ENCODE results near the gene TTLL1.
A peak's percentile ranks its signal among the peaks of the same experiment; 100 is the strongest.
"Not testable (repeated sequence)": the region's sequence is repeated elsewhere in the genome, so short reads cannot be mapped to it uniquely, and the experiment has no call there.

The TTLL1 gene

DNA sequence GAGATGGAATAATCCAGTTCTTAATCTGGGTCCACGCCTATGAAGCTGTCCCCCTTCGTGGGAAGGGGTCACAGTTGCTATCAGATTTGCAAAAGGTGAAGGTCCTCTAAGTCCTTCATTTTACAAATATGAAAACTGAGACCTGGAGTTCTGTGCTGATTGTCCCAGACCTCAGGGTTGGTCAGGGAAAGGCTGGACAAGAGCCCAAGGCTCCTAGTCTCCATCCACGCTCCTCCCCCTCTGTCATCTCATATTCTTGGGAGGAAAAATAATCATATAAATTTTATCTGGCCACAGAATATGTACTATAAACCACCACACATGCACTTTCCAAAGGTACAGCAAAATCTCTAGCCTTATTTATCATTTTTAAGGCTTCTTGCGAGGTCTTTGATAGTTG is 79.7 kb downstream of the TTLL1 start:
- no peak for DNase-seq

DNA sequence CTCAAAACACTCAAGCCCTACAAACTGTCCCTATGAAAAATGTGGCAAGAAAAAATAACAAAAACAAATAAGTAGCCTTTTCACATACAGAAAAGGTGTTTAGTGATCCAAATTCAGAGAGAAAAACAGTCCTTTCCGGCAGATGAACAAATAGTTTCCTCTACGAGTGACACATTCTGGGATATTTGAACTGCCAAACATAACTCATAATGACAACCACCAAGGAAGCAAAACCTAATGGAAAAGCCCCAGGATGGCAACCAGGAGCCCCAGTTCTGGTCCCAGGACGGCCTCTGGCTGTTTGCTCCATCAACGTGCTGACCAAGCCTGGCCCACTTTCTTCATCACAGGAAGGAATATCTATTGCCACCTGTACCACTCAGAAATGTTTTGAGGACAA is 80.3 kb downstream of the TTLL1 start:
- no peak for DNase-seq

DNA sequence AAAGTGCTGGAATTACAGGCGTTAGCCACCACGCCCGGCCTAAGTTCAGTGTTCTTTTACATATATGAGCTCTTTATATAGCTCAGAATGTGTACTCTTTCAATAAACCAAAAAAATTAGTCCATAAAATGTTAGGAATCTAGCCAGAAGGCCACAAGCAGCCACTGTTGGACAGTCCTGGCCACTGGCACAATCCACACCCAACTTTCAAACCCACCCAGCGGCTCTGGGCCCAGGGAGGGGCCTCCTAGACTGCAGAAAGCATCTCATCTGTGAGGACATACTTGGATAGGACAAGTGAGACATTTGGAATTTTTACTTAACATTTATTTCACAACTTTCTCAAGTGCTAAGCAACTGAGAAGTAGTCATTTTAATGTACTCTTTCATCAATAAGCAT is 80.7 kb downstream of the TTLL1 start:
- DNase-seq: no peak

DNA sequence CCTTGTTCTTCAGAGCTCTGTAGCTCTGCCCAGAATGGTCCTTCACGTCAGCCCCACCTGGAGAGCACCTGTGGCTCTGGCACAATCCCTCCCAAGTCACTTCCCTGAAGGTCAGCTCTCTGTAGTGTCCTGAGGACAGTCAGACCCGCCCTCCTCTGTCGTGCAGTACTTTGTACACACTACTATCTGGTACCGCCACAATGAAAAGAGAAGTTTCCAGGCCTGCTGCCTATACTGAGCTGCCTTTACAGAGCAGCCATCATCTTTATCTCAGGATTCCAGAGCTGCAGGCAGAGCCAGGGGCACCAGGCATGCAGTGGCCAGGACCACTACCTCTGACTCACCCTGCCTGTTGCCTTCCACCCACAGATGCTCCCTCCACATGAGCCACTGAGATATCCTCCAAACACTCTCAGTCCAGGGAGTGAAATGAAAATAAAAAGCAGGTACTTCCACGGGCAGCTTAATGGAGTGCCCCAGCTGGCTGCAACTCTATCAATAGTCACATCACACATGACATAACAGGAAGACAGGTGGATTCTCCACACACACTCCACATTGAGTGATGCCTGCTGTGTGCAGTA is 81.6 kb downstream of the TTLL1 start:
- no peak for DNase-seq

DNA sequence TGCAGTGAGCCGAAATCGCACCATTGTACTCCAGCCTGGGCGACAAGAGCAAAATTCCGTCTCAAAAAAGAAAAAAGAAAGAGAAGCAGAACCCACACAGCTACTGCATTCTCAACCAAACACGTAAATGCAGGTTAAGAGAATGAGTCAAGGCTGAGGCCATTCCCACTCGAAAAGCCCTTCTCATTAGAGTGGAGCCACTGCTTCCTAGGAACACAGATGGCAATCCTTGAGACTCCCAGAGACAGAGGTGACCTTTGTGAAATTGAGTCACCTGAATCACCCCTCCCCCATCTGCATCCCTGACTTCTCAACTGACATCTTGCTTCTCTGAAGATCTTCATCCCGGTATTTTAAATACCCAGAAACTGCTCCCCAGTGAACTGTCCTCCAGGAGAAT is 82.4 kb downstream of the TTLL1 start:
- DNase-seq: no peak

DNA sequence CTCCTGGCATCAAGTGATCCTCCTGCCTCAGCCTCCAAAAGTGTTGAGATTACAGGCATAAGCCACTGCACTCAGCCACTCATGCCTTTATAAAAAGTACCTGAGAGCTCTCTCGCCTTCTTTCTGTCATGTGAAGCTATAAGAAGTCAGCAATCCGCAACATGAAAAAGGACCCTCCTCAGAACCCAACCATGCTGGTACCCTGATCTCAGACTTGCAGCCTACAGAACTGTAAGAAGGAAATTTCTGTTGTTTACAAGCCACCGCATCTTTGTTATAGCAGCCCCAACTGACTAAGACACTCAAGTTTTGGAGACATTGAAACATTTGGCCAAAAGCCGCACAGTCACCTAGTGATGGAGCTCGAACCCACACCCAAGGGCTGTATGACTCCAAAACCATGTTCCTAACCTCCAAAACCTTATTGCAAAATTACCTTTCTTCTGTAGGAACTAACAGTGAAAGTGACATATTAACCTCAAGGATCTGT is 83.1 kb downstream of the TTLL1 start:
- DNase-seq: no peak

DNA sequence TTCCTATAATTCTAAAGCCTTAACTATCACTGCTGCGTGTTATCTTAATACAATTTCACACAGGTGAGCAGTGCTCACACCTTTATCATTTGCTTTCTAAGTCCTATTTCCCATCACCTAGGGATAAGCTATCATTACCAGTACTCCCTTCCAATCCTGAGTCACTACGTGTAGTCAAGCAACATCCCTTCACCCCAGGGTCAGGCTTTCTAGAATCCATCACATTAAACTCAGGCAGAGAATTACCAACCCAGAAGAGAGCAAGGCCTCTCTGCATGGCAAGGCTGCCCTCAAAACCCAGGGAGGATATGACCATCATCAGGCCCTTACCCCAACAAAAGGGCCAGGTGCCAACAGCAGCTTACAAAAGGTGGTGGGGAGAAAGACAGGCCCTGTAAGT is 84.1 kb downstream of the TTLL1 start:
- DNase-seq: no peak

DNA sequence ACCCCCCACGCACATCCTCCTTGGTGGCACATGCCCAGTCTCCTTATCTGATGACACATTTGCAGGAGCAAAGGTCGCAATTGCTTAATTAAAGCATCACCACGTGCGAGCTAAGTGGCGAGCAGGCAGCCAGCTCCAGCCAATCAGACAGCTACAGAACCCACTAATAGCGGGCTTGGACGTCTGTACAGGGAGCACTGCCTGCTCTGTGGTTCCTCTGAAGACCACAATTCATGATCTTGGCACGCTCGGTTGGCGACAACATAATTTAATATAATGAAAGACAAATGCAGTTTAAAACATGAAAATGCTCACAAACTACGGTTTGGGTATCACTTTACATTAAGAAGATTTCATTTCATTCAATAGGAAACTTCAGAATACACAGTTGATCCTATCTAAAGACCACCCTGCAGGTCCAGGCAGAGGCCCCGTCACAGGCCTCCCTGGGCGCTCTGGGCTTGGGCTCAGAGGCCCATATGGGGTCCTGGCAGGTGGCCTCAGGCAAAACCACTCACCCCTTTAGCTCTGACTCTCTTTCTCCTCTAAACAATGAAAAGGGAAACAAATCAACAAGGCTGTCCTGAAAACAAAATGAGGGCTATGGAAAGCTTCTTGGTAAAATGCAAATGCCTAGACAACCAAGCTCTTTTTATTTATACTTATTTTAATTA is 84.7 kb downstream of the TTLL1 start:
- no peak for DNase-seq

DNA sequence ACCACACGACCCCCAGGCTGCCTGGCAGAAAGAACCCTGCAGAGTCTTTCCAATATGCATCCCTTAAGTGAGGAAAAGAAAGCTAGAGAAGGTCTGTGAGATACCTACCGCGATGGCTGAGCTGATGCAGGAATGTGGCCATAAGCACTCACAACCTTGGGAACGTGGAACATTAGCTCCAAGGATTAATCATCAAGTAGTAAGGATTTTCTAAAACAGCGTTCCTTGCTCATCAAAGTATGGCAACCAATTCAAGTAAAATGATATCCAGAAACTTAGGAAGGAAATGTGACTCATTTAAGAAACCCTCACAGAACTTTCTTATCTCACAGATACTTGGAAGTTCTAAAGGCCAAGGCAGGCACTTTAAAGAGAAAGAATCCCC is 87.0 kb downstream of the TTLL1 start:
- no peak for DNase-seq

DNA sequence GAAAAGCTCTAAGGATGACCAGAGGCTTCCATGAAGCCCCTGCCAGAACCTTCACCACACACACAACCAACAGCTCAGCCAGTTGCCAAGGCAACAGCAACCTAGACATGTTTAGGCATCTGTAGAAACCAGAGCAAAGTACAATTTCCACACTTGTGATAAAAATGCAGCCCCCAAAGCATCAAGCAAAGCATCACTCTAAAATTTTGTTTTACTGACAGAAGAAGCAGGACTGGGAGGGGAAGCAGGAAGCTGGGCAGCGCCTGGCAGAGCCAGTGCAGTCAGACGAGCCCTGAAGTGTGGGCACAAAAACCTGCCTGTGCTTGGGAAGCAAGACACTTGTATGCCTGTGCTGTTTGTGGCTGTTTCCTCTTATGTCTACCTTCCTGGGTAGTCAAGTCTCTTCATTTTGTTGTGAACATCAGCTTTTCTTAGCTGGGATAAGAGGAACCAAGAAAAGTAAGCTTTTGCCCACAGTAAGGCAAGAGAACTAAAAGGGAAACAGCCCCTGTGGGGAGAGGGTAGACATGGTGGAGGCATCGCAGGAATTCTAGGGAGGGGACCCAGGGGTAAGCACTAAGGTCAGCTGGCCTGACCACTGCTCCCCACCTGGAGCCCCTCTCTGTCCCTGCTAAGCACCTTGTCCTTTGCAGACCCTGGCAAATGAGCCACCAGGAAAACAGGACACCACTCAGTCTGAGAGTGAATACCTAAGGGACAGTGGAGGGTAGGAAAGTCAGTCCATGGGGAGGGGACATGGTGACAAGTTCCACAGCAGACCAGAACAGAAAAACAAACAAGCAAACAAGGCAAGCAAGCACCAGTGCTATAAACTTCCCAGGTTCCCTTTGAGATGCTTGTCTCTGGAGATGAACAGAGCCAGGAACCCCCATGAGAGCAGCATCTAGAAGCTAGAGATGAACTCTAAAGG is 87.7 kb downstream of the TTLL1 start:
- DNase-seq: no peak

DNA sequence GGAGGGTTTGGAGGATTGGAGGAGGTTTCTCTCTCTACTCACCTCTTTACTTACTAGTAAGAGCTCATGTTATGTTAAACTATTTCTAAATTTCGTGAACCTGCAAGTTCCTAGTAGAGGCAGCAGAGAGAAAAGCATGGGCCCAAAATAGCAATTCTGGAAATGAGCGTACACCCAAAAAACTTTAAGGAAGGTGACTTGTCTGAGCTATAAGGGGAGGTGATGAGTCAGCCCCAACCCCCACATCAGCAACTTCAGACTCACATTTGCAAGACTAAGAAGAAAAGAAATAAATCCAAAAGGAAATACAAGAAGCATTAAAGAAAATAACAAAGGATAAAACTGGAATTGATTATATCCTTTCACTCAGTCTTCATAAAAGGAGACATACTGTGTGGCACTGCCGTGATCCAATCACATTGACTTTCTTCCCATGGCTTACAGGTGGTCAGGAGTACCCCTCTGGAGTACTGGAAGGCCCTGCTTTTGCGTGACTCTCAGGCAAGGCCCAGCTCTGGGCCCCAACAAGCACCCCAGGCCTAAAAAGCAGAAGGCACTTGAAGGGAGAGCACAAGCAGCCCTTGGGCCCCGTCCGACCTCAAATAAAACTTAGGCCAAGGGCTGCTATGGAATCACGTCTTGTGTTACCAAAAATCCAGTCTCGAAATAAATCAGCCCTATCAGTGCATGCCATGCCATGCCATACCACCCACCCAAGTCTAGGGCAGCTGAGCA is 88.6 kb downstream of the TTLL1 start:
- no peak for DNase-seq

DNA sequence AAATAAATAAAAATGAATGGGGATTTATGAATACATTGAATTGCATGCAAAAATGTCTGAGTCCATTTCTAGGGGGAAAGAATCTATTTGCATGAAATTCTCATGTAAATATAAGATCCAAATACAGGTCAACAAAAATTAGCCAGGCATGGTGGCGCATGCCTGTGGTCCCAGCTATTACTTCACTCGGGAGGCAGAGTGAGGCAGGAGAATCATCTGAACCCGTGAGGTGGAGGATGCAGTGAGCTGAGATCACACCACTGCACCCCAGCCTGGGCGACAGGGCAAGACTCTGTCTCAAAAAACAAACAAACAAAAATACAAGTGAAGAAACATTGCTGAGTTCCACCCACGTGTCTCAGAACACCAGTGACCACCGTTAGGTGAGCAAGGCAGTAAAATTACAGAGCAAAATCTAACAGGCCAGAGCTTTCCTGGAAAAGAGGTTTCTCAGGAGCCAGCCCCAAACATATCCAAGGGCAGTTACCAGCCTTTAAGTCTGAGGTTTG is 91.6 kb downstream of the TTLL1 start:
- no peak for DNase-seq

DNA sequence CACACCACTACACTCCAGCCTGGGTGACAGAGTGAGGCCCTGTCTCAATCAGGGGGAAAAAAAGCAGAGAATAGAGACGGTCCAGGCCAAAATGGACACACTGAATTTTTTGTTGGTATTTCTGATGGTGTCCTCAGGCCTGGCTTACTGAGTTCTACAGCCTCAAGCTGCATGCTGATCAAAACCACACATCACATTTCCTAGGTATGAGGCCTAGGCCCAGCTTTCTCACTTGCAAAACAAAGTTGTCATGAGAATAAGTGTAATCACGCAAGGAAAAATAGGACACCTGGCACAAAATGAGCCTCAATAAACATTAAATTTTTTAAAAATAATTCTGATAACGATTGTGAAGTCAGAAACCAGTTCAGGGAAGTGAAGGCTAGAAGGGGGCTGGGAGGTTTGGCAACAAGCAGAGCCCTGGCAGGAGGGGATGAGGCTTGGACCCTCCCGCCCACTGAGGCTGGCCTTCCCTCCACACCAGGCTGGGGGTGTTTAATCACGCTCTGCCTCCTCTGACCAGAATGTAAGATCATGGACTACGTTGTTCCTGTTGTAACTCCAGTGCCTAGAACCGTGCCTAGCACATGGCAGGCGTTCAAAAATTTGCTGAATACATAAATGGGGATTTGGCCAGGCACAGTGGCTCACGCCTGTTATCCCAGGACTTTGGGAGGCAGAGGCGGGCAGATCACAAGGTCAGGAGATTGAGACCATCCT is 92.4 kb downstream of the TTLL1 start:
- no peak for DNase-seq

DNA sequence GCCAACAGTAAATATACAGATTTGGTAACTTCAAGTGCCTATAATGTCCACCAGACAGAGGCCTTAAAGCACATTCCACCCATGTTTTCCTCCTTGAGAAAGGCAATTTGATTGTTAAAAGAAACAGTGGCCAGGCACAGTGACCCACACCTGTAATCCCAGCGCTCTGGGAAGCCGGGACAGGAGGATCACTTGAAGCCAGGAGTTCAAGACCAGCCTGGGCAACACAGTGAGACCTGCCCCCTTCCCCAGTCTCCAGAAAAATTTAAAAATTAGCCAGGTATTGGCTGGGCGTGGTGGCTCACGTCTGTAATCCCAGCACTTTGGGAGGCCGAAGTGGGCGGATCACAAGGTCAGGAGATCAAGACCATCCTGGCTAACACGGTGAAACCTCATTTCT is 93.5 kb downstream of the TTLL1 start:
- DNase-seq: not testable (repeated sequence)

DNA sequence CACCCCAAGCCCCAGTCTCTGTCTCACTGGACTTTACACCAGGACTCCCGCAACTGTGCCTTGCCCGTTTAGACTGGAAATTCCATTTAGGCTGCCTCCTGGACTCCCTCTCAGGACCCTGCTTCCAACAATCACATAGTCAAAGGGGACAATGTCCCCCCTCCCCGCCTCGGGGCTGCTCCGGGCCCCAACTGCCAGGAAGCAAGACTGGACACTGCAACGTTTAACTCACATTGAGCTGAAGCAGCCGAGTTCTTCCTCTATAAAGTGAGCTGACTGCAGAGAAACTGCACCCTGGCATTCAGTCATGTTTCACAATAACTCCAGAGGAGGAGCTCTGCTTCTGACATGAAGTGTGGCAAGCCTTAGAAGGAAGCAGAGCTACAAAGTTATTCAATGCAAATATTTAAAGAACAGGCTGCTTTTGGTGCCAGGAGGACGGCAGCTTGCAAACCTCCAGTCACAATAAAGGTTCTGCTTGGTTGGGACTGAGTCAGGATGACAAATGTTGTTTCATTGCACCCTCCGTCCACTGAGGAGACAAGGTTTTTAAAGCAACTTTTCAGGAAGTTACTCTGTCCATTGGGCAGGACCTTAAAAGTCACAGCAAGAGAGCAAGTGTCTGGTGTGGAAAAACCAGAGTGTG is 94.2 kb downstream of the TTLL1 start:
- DNase-seq: peak; percentile 9

DNA sequence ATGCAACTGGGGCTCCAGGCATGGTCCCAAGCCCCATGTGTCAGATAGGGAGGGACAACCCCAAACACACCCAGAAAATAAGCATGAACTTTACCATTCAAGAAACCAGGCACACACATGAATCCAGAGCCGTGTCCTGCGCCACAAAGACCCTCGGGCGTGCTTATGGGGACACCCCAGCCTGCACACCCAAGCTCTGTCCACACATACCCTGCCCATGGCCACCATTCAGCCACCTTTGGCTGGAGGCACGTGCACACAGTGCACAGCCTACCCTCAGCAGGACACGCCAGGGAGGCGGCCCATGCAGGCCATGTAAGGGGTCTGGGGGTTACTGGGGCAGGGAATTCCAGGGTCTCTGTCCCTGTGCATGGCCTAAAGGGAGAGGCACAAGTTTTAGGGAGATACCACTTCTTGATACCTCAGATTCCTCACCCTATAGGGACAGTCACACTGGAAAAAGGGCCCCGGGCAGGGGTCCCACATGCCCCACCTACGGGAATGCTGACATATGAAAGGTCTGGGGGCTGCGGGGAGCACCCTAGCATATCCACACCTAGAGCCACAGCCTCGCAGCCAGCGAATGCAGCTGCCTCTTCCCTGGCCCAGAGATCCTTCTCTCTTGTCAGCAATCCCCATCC is 94.8 kb downstream of the TTLL1 start:
- no peak for DNase-seq

DNA sequence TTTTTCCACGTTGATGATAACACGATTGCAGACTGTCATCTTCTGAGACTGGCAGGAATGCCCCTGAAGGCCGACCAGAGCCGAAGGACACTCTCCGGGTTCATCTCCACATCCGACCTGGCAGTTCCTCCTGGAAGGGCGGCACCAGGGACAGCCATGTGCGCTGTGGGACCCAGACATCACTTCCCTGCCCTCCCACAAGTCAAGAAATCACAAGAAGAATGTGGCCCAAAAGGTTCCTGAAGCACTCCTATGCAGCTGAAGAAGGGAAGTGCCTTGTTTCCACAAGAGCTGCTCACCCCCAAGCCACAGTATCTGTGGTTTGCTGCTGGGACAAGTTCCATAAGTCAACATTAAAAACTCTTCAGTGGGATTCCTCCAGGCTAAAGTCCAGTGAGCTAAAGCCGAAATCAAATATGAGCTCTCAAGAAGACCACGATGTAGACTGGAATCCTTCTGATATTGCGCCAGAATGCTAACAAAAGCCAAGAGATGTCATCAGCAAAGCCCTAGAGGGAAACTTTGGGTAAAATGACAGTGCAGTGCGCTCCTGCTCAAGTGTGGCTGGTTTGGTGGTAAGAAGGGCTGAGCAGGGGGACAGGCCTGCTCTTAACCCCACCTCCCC is 95.4 kb downstream of the TTLL1 start:
- no peak for DNase-seq

DNA sequence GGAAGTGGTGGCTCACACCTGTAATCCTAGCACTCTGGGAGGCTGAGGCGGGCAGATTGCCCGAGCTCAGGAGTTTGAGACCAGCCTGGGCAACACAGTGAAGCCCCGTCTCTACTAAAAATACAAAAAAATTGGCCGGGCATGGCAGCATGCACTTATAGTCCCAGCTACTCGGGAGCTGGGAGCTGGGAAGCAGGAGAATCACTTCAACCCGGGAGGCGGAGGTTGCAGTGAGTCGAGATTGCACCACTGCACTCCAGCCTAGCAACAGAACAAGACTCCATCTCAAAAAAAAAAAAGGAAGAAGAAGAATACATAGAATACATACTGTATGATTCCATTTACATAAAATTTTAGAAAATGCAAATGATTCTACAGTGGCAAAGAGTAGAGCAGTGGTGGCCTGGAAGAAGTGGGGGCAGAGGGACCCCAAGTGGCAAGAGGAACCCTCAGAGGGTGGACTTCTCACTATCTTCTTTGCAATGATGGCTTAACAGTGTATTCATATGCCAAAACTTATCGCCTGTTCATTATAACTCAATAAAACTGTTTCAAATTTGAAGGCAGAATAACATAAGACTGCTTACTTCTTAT is 96.2 kb downstream of the TTLL1 start:
- DNase-seq: no peak

DNA sequence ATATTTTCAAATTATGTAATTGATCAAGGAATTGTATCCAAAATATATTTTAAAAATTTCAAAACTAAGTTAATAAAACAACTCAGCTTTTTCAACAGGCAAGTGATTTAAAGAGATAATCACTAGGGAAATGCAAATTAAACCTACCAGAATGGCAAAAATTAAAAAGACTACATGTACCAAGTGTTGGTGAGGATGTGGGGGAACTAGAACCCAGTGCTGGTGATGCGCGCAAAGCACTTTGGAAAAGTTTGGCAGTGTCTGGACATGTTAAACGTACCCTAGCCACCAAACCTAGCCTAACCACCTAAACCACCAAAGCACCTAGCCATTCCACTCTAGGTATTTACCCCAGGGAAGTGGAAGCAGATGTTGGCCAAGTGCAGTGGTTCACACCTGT is 97.1 kb downstream of the TTLL1 start:
- no peak for DNase-seq

DNA sequence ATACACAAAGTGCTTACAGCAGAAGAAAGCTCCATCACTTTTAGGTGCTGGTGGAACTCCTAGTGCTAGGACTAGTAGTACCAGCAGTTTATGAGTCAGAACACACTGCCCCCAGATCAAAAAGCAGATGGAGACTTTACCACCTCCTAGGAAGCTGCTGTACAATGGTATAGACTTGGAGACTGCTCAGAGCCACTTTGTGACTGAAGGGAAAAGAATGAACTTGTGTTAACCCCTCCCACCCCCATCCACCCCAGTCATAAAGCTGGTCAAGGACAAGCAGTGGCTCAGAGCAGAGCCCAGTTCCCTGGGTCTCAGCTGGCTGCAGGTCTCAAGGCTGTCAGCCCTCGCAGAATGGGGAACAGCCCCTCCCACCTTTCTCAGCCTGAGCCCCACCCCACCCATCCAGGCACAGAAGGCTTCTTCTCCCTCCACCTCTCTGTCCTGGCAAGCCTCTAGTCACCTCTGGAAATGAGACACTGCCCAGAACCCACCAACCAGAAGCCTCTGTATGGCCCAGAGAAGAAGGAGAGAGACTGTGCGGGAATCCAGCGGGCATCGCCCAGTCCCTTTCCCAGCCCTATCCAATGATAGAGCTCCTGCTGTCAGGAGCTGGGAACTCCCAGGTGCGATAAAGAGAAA is 98.1 kb downstream of the TTLL1 start:
- no peak for DNase-seq
